Cardiac muscle cell (in vitro differentiated cells and primary cell): ENCODE measurements around the gene PRRC2B. TPM values are rescaled to one million over a fixed set of nuclear protein-coding genes. Genes with fewer than 3 reads are reported as not detected.

Source experiments
- DNase-seq, 2 donors: peaks; one replicate each; pipeline versions ENCODE4 v3.0.0 to v3.0.0-alpha.2; 2010 to 2017; ENCODE audit warnings: low read depth in 1 of 2, low spot score in 1 of 2
- H3K27ac ChIP-seq: fragments of 200-600 bp; sonication (generic); 2 replicates; pipeline ENCODE4 v1.5.1; 2016
- H3K27me3 ChIP-seq: fragments of 200-600 bp; sonication (generic); 2 replicates; pipeline ENCODE4 v1.6.0; 2016; ENCODE audit warnings: control low read depth
- H3K36me3 ChIP-seq: fragments of 200-600 bp; sonication (generic); 2 replicates; pipeline ENCODE4 v1.5.1; 2016; ENCODE audit warnings: control low read depth
- H3K4me1 ChIP-seq: fragments of 200-600 bp; sonication (generic); 2 replicates; pipeline ENCODE4 v1.8.1; 2017; ENCODE audit warnings: low read depth, mild to moderate bottlenecking, mixed run types
- H3K4me3 ChIP-seq: fragments of 200-600 bp; sonication (generic); 2 replicates; pipeline ENCODE4 v1.5.1; 2016; ENCODE audit warnings: mild to moderate bottlenecking
- H3K9me3 ChIP-seq: fragments of 200-600 bp; sonication (generic); 2 replicates; pipeline ENCODE4 v1.5.1; 2017; ENCODE audit warnings: low read depth, mild to moderate bottlenecking, control low read depth
- CTCF ChIP-seq: IDR thresholded peaks from 2 replicates; pipeline ENCODE4 v1.5.1; 2012; ENCODE audit warnings: low read depth, mild to moderate bottlenecking, low read length
- polyA plus RNA-seq: library from polyadenylated mRNA; unstranded; fragments of >200 nt; fragmentation: Nextera tagmentation; extraction: Ambion mirVana; gene quantifications from 2 replicates; pipeline ENCODE4 v1.2.1, GENCODE V29; 2016
- total RNA-seq: library from RNA; depleted of rRNA; stranded (reverse); fragments of >200 nt; gene quantifications from 2 replicates; pipeline ENCODE4 v1.2.3, GENCODE V29; 2016

The PRRC2B gene
- total and polyA plus RNA-seq, 2 experiments from 2014 or later: 71.1 to 259 TPM

- Histone ChIP-seq H3K4me1 (no peaks in the 10 kb centered on the region), H3K27ac (no peak overlapping the region), H3K9me3 (no peaks in the 10 kb centered on the region), H3K27me3 (no peaks in the 10 kb centered on the region), H3K4me3 (no peak overlapping the region), H3K36me3 (peaks cover 90% of the 10 kb centered on the region)
- TF ChIP-seq CTCF: no peak
- DNase-seq: no peak
These were observed 91.3 kb downstream of the PRRC2B start for GRCh38 chr9:131485206-131485605.

GRCh38 chr9:131485728-131486422 lies 92.0 kb downstream of the PRRC2B start:
- Histone ChIP-seq H3K27me3 (no peaks in the 10 kb centered on the region), H3K4me3 (no peak overlapping the region), H3K9me3 (no peaks in the 10 kb centered on the region), H3K4me1 (no peaks in the 10 kb centered on the region), H3K27ac (no peak overlapping the region), H3K36me3 (peaks cover 90% of the 10 kb centered on the region)
- TF ChIP-seq CTCF: no peak
- DNase-seq: no peak

- H3K9me3 ChIP-seq: no peaks in the 10 kb centered on the region
- no peak overlapping the region for H3K27ac ChIP-seq
- H3K36me3 ChIP-seq: peaks cover 95% of the 10 kb centered on the region
These were observed 93.1 kb downstream of the PRRC2B start for GRCh38 chr9:131487001-131487400.

GRCh38 chr9:131487621-131488031 lies 93.7 kb downstream of the PRRC2B start:
- H3K9me3 ChIP-seq: no peaks in the 10 kb centered on the region
- H3K27ac ChIP-seq: no peak overlapping the region
- no peak overlapping the region for H3K4me3 ChIP-seq
- no peak for TF ChIP-seq CTCF
- no peak for DNase-seq
- no peaks in the 10 kb centered on the region for H3K27me3 ChIP-seq
- H3K4me1 ChIP-seq: no peaks in the 10 kb centered on the region
- H3K36me3 ChIP-seq: peaks cover 95% of the 10 kb centered on the region

More at GRCh38 chr9:131487001-131487400, 93.1 kb downstream of the PRRC2B start:
- no peak for DNase-seq
- no peak for TF ChIP-seq CTCF
- Histone ChIP-seq H3K4me3 (no peak overlapping the region), H3K4me1 (no peaks in the 10 kb centered on the region), H3K27me3 (no peaks in the 10 kb centered on the region)

- no peak overlapping the region for H3K4me3 ChIP-seq
- TF ChIP-seq CTCF: no peak
- H3K9me3 ChIP-seq: no peaks in the 10 kb centered on the region
- no peaks in the 10 kb centered on the region for H3K27me3 ChIP-seq
- DNase-seq: no peak
- H3K27ac ChIP-seq: no peak overlapping the region
- peaks cover 92% of the 10 kb centered on the region for H3K36me3 ChIP-seq
- no peaks in the 10 kb centered on the region for H3K4me1 ChIP-seq
These were observed 96.6 kb downstream of the PRRC2B start for GRCh38 chr9:131490514-131490913.
